H1 (cell line): ENCODE measurements around the gene TMEM183A. TPM values are rescaled to one million over a fixed set of nuclear protein-coding genes. Genes with fewer than 3 reads are reported as not detected.

Experiments
- CREB1 ChIP-seq: IDR thresholded peaks from 2 replicates; pipeline ENCODE4 v1.6.1; 2012; ENCODE audit warnings: inconsistent platforms
- PHF8 ChIP-seq: fragments of 200-600 bp; sonication (generic); conservative IDR thresholded peaks from 2 replicates; pipeline ENCODE4 v1.7.1; 2012; ENCODE audit warnings: low read depth, mild to moderate bottlenecking, inconsistent platforms, low read length, moderate library complexity
- POLR2AphosphoS5 ChIP-seq: IDR thresholded peaks from 2 replicates; pipeline ENCODE4 v1.6.1; 2011; ENCODE audit warnings: low read depth, low read length
- SIN3A ChIP-seq, 2 experiments: IDR thresholded peaks in 1 of 2; conservative IDR thresholded peaks in 1 of 2; 2 replicates each; pipeline ENCODE4 v1.6.1; 2011 to 2012; ENCODE audit warnings: low read length in 2 of 2, improper control_type of control experiment in 1 of 2, low read depth in 1 of 2, mild to moderate bottlenecking in 1 of 2
- ZNF274 ChIP-seq: IDR thresholded peaks from 2 replicates; pipeline ENCODE4 v1.7.0; 2012; ENCODE audit warnings: low read length, borderline replicate concordance; ENCODE audit errors: extremely low read depth
- polyA plus RNA-seq, 7 experiments: library from polyadenylated mRNA; depleted of rRNA in 3 of 7; stranded (reverse) in 5 of 7; unstranded in 2 of 7; fragments of >200 nt in 5 of 7; fragments of 200-250 nt in 2 of 7; gene quantifications; 1 replicate in 5 of 7; 2 replicates in 1 of 7; 4 replicates in 1 of 7; pipeline versions ENCODE4 v1.2.1 to v1.2.3, GENCODE V29; 2011 to 2013; ENCODE audit warnings: missing spikeins in 2 of 7, mixed read lengths in 2 of 7
- total RNA-seq: library from RNA; stranded (reverse); fragmentation: NEBNext Ultra II Directional; extraction: Animal tissue kit (Norgen Biotek cat#: 25700); gene quantifications from 2 replicates; pipeline ENCODE4 v1.2.1, GENCODE V29; 2021

The TMEM183A gene
- total and polyA plus RNA-seq, 2 of the 8 experiments (the other 6 are each of a cell fraction or from before 2014, with no cell fraction given): 107 to 173 TPM

DNA sequence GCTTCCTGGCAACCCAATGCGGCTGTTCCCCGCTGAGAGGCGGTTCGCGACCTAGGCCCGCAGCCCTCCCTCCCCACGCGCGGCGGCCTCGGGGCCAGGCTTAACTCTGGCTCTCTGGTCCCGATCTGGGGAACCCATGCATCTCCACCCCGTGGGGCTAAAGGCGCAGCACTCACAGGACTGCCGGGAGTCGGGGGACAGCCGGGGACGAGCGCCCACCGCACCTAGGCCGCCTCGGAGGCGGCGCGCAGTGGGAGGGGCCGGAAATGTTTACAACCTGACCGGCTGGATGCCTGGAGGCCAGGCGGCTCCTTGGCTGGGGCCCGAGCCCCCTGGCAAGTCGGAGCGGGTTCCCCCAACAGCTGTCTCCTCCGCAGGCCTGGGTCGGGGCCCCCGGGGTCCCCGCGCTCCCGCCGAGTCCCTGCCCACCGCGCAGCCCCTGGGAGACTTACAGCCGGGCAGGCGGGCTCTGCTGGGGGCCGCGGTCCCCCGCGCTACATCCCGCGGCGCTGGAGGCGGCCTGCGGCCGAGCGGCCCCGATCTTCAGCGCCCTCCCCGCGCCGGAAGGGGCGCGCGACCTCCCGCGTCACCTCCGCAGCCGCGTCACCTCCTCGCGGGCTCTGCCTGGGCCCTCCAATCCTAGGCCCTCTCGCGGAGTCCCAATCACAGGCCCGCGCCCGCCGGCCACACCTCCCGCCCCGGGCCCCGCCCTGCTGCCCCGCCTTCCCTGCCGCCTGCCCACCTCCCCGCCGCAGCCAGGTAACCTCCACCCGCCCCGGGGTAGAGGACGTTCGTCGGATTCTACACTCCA is 49.2 kb upstream of the TMEM183A start, which contains the start of gene ADIPOR1 (continued):
- TF ChIP-seq POLR2AphosphoS5 (peak; percentile 68), CREB1 (peak; percentile 93), ZNF274 (no peak), PHF8 (peak; percentile 98), SIN3A (conservative IDR thresholded peaks at IDR 0.05 in 1 of 2, IDR thresholded peaks at IDR 0.05 in 1 of 2; ENCODE audit: low read depth in 1 of 2, low read length in 2 of 2) (peak; percentile 36 to 55; a peak in 1 of 4 replicates)
